COLO829 (cell line): ENCODE measurements around the gene CLIC4.
"Not testable (repeated sequence)": the region's sequence is repeated elsewhere in the genome, so short reads cannot be mapped to it uniquely, and the experiment has no call there.

Source experiments
- DNase-seq: peaks from one replicate; pipeline ENCODE4 v3.0.0; 2012; ENCODE audit warnings: low spot score

Gene CLIC4

DNA sequence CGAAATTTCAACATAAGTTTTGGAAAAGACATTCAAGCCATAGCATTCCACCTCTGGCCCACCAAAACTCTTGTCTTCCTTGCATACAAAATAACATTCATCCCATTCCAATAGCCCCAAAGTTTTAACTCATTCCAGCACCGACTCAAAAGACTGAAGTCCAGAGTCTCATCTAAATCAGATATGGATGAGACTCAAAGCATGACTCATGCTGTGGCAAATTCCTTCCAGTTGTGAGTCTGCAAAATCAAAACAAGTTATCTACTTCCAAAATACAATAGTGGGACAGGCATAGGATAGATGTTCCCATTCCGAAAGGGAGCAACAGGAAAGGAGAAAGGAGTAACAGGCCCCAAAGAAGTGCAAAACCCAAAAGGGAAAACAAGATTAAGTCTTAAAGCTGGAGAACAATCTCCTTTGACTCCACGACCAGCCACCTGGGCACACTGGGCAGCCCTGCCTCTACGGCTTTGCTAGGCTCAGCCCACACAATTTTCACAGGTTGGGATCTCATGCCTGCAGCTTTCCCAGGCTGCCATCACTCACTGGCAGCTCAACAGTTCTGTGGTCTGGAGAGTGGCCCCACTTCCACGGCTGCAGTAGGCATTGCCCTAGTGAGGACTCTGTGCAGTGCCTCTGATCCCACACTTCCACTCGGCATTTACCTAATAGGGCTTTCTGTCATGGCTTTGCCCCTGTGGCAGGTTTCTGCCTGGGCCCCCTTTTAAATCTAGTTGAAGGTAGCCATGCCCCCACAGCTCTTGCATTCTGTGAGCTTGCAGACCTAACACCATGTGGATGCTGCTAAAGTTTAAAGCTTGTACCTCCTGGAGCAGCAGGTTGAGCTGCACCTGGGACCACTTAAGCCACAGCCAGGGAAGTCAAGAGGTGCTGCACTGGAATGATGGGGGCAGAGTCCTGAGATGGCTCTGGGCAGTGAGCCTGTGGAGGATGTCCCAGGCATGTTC lies 133.8 kb downstream of the CLIC4 start:
- DNase-seq: no peak

DNA sequence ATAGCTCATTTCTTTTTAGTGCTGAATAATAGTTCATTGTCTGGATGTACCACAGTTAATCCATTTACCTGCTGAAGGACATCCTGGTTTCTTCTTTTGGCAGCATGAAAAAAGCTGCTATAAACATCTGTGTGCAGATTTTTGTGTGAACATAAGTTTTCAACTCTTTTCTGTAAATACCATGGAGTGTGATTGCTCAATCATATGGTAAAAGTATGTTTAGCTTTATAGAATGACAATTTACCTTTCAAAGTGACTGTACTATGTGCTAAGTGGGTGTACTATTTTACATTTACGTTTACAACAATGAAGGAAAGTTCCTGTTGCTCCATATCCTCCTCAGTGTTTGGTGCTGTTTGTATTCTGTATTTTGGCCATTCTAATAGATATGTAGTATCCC lies 135.8 kb downstream of the CLIC4 start:
- DNase-seq: no peak

DNA sequence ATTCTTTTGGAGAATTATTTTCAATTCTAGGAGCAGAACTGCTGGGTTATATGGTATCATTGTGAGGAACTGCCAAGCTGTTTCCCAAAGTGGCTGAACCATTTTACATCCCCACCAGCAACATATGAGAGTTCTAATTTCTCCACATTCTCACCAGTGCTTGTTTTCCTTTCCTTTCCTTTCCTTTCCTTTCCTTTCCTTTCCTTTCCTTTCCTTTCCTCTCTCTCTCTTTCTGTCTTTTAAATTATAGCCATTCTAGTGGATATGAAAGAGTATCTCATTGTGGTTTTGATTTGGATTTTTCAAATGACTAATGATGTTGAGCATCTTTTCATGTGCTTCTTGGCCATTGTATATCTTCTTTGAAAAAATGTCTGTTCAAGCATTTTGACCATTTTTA lies 139.5 kb downstream of the CLIC4 start:
- DNase-seq: no peak

DNA sequence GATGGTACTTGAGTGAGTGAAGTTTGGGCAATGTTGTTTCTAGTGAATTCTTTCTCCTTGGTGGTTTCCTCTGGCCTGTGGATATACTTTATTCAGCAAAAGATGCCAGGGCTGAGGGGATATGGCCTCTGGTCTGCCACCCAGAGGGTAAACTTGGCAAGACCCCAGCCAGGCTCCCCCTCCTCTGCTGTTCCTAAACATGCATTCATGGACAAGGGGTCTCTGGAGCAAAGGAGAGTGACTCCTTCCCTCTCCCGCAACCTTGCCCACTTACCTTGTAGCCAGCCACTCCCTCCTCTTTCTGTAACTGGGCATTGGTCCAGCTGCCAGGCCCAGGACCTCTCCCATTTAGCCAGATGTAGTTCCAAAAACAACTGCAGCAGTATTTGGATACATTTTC lies 141.0 kb downstream of the CLIC4 start:
- DNase-seq: no peak

DNA sequence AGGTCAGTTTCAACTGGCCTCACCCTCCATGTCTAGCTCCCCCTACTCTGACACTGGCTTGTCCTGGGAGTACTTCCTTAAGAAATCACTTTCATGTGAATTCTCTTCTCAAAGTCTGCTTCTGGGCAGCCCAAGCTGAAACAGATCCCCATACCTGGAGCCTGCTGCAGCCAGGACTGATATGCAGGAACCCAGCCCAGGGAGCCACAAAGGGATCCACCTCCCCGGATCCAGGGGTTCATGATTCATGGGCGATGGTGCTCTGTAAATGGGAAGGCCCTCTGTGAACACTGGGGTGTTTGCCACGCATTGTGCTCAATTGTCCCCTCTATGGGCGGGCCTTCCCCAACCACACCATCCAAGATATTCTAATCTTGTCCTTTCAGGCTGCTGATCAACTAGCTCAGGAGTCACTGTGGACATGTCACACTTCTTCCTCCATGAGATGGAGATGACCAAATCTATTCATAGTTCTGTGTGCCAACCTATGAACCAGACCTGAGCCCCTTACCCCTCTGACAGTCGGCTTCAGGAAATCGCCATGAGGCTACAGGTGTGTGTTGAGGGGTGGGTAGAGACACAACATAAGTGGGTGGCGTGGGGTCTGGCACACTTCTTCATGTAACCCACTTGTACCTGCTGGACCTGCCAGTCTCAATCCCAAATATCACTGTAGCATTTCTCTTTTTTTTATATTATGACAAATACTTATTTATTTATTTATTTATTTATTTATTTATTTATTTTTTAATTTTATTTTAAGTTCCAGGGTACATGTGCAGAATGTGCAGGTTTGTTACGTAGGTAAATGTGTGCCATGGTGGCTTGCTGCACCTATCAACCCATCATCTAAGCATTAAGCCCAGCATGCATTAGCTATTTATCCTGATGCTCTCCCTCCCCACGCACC lies 143.1 kb downstream of the CLIC4 start:
- DNase-seq: no peak

DNA sequence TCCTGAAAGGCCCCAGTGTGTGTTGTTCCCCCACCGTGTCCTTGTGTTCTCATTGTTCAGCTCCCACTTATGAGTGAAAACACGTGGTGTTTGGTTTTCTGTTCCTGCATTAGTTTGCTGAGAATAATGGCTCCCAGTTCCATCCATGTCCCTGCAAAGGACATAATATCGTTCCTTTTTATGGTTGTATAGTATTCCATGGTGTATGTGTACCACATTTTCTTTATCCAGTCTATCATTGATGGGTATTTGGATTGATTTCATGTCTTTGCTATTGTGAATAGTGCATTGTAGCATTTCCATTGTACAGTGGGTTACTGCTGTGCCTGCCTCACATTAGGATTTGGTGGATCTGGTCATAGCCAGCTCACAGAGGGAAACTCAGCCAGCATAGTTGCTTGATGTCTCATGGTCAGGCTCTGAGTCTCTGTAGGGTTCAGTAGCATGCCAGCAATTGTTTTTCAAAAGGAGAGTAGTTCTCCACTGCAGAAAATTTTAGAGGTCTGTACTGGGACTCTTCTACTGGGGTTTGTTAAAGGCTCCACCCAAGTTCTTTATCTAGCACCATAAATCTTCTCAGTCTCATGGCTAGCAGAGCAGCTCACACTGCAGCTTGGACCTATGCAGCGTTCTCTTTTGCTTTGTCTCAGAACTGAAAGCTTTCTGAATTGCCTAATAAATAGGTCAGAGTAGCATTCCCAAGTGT lies 143.9 kb downstream of the CLIC4 start:
- no peak for DNase-seq

DNA sequence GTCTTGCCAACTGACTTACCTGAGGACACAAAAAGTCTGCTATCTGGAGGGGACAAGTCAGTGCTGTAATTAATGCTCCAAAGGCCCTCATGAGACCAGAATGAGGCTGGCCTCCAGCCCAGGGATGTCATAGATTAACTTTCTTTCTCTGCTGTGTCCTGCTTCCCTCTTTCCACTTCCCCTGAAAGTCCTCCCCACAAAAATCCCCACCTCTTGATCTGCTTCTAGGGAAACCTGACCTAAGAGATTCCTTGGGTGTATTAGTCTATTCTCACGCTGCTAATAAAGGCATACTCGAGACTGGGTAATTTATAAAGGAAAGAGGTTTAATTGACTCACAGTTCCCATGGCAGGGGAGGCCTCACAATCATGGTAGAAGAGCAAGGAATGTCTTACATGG lies 145.6 kb downstream of the CLIC4 start:
- DNase-seq: no peak

DNA sequence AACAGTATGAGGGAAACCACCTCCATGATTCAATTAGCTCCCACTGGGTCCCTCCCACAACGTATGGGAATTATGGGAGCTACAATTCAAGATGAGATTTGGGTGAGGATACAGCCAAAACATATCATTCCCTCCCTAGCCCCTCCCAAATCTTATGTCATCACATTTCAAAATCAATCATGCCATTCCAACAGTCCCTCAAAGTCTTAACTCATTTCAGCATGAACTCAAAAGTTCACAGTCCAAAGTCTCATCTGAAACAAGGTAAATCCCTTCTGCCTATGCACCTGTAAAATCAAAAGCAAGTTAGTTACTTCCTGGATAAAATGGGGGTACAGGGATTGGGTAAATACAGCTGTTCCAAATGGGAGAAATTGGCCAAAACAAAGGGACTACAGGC lies 146.1 kb downstream of the CLIC4 start:
- DNase-seq: not testable (repeated sequence)

DNA sequence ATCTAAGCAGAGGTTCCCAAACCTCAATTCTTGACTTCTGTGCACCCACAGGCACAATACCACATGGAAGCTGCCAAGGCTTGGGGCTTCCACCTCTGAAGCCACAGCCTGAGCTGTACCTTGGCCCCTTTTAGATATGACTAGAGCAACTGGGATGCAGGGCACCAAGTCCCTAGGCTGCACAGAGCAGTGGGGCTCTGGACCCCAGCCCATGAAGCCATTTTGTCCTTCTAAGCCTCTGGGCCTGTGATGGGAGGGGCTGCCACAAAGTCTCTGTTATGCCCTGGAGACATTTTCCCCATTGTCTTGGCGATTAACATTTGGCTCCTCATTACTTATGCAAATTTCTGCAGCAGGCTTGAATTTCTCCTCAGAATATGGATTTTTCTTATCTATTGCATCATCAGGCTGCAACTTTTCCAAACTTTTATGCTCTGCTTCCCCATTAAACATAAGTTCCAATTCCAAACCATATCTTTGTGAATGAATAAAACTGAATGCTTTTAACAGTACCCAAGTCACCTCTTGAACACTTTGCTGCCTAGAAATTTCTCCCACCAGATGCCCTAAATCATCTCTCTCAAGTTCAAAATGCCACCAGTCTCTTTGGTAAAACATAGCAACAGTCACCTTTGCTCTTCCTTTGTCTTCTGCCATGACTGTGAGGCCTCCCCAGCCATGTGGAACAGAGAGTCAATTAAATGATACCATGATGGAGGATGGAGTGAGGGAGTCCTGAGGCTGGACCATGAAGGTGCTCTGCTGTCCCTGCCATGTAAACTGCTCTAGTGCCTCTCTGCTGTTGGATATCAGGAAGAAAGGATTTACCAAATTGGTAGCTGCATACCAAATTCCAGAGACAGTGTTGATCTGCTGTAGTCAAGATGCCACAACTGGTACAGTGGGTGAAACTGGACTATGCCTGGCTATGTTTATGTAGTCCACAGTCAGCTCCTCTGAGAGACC lies 147.2 kb downstream of the CLIC4 start:
- DNase-seq: no peak

DNA sequence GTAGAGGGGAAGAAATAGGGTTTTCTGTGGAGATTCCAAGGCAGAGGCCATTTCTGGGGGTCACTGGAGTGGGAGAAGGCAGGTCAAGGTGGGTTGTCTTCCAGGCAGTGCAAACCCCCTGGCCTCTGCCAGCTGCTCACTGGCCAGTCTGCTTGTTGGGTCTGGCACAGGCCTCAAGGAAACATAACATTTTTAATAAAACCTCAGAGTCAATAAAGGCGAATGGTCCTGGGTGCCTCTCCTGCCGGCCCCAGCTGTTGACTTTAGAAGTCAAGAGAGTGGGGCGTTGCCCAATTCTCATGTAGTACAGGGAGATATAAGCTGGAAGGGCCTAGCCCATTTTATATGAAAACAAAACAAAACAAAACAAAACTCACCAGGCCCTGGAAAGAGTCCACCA lies 148.2 kb downstream of the CLIC4 start:
- DNase-seq: no peak
